ENCODE data around the gene COL12A1. TPM values are rescaled to one million over a fixed set of nuclear protein-coding genes. Genes with fewer than 3 reads are reported as not detected.

Gene COL12A1
- total and polyA plus RNA-seq, 2 experiments from 2014 or later = 9.2 to 49.0 TPM

- H3K27me3 ChIP-seq = no peaks in the 10 kb centered on the region
- peaks cover 18% of the 10 kb centered on the region for H3K4me1 ChIP-seq (ENCODE audit: insufficient read depth)
- H3K4me2 ChIP-seq = peak overlapping the region; percentile 37
- H2AFZ ChIP-seq = no peak overlapping the region
- no peaks in the 10 kb centered on the region for H3K9me3 ChIP-seq (ENCODE audit: low read depth)
- no peaks in the 10 kb centered on the region for H3K36me3 ChIP-seq (replicated peaks; ENCODE audit: insufficient read depth, low read depth)
- H3K4me3 ChIP-seq = no peak overlapping the region
- no peaks in the 10 kb centered on the region for H3K79me2 ChIP-seq
- no peaks in the 10 kb centered on the region for H3K9me2 ChIP-seq (replicated peaks; ENCODE audit: insufficient read depth)
- DNase-seq (ENCODE audit: low spot score) = peak; percentile 30
- peak overlapping the region; percentile 41 for H3K27ac ChIP-seq
- no peaks in the 10 kb centered on the region for H4K20me1 ChIP-seq (ENCODE audit: insufficient read depth, poor library complexity, severe bottlenecking)
- TF ChIP-seq EZH2 (IDR thresholded peaks at IDR 0.05; ENCODE audit: borderline replicate concordance) (no peak), EZH2phosphoT487 (IDR thresholded peaks at IDR 0.05; ENCODE audit: low read depth, severe bottlenecking, unreplicated experiment) (no peak)
- TF ChIP-seq, protein P1, sequence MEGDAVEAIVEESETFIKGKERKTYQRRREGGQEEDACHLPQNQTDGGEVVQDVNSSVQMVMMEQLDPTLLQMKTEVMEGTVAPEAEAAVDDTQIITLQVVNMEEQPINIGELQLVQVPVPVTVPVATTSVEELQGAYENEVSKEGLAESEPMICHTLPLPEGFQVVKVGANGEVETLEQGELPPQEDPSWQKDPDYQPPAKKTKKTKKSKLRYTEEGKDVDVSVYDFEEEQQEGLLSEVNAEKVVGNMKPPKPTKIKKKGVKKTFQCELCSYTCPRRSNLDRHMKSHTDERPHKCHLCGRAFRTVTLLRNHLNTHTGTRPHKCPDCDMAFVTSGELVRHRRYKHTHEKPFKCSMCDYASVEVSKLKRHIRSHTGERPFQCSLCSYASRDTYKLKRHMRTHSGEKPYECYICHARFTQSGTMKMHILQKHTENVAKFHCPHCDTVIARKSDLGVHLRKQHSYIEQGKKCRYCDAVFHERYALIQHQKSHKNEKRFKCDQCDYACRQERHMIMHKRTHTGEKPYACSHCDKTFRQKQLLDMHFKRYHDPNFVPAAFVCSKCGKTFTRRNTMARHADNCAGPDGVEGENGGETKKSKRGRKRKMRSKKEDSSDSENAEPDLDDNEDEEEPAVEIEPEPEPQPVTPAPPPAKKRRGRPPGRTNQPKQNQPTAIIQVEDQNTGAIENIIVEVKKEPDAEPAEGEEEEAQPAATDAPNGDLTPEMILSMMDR (IDR thresholded peaks at IDR 0.05; ENCODE audit: poor library complexity) = no peak
- 52% methylated on average over 1 of the region's 1 CpG for WGBS (ENCODE audit: low lambda C conversion rate, missing lambda C conversion rate)
Observed at GRCh38 chr6:75090576-75090975, 115.3 kb downstream of the COL12A1 start.

DNA sequence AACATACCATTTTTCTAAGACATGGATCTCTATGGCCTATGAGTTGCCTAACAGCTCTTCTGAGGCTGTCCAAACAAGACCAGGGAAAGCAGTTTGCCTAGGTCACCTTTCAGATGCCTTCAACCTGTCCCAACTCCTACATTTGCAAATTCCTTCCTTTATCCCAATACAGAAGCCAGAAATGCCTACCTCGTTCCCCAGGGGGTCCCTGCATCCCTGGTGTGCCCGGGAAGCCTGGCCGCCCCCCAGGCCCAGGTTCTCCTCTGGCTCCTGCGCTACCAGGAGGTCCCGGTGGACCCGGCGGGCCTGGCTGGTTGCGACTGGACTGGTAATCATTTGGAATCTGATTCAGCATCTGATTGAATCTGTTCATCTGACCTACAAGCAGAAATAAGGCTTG, 115.9 kb downstream of the COL12A1 start:
- peaks cover 16% of the 10 kb centered on the region for H3K4me1 ChIP-seq (ENCODE audit: insufficient read depth)
- no peaks in the 10 kb centered on the region for H3K79me2 ChIP-seq
- no peaks in the 10 kb centered on the region for H3K9me2 ChIP-seq (replicated peaks; ENCODE audit: insufficient read depth)
- DNase-seq (ENCODE audit: low spot score) = no peak
- no peak overlapping the region for H2AFZ ChIP-seq
- H3K4me2 ChIP-seq = no peak overlapping the region
- TF ChIP-seq, protein P1 (IDR thresholded peaks at IDR 0.05; ENCODE audit: poor library complexity) = no peak
- WGBS (ENCODE audit: low lambda C conversion rate, missing lambda C conversion rate) = 95% methylated on average over 8 of the region's 8 CpGs
- no peaks in the 10 kb centered on the region for H3K36me3 ChIP-seq (replicated peaks; ENCODE audit: insufficient read depth, low read depth)
- no peaks in the 10 kb centered on the region for H4K20me1 ChIP-seq (ENCODE audit: insufficient read depth, poor library complexity, severe bottlenecking)
- H3K27me3 ChIP-seq = no peaks in the 10 kb centered on the region
- H3K9me3 ChIP-seq (ENCODE audit: low read depth) = no peaks in the 10 kb centered on the region
- no peak overlapping the region for H3K27ac ChIP-seq
- no peak overlapping the region for H3K4me3 ChIP-seq

DNA sequence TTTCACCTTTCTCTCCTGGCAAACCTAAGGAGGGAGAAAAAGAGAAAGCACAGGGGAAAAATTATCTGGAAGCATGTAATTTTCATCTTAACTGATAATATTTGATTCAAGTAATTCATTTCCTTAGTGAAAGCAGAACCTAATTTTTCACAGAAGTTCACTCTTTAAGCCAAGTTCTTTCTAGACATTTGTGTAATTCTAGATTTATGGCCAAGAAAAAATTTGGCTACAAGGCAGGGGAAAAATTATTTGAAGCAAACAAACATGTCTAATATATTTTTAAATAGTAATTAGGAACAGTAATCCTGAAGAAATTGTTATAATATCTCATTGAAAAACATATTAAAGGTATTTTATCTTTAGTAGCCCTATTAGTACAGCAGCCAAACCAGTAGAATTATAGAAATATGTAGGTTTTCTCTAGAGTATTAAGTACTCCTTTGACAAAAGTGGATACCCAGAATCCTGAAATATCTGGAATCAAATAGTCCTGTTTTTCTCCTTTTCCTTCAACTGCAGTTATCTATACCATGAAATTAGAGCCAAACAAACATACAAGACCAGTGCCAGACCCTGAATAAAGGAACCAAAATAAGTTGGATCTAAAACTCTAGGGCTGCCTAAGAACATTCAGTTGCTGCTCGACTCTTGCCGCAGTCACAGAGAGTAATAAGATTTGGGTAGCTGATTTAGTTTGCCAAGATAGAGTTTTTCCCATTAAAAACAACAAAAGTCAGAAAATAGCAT, 116.5 kb downstream of the COL12A1 start:
- Histone ChIP-seq H3K9me2 (replicated peaks; ENCODE audit: insufficient read depth) (no peaks in the 10 kb centered on the region), H4K20me1 (ENCODE audit: insufficient read depth, poor library complexity, severe bottlenecking) (no peaks in the 10 kb centered on the region), H3K79me2 (no peaks in the 10 kb centered on the region), H3K27me3 (no peaks in the 10 kb centered on the region), H3K27ac (no peak overlapping the region), H3K4me2 (no peak overlapping the region), H3K9me3 (ENCODE audit: low read depth) (no peaks in the 10 kb centered on the region), H3K4me3 (no peak overlapping the region), H3K4me1 (ENCODE audit: insufficient read depth) (peaks cover 15% of the 10 kb centered on the region), H2AFZ (no peak overlapping the region), H3K36me3 (replicated peaks; ENCODE audit: insufficient read depth, low read depth) (no peaks in the 10 kb centered on the region)
- TF ChIP-seq EZH2 (IDR thresholded peaks at IDR 0.05; ENCODE audit: borderline replicate concordance) (no peak), EZH2phosphoT487 (IDR thresholded peaks at IDR 0.05; ENCODE audit: low read depth, severe bottlenecking, unreplicated experiment) (no peak)
- TF ChIP-seq, protein P1 (IDR thresholded peaks at IDR 0.05; ENCODE audit: poor library complexity) = no peak
- DNase-seq (ENCODE audit: low spot score) = no peak
- WGBS (ENCODE audit: low lambda C conversion rate, missing lambda C conversion rate) = 96% methylated on average over 2 of the region's 2 CpGs
